Bronchus fibroblast of lung (primary cell): ENCODE data around the gene POF1B. TPM values are rescaled to one million over a fixed set of nuclear protein-coding genes. Genes with fewer than 3 reads are reported as not detected.

Experiments used
- total RNA-seq: library from RNA; depleted of rRNA; stranded (reverse); fragments of >200 nt; gene quantifications from 2 replicates; pipeline ENCODE4 v1.2.3, GENCODE V29; 2015

POF1B gene
- not detected in 2 replicates for total RNA-seq

GRCh38 chrX:85379174-85379907 is at the start of gene POF1B:
Gene POF1B, minus strand, starts transcription at chrX:85379665. Its CDS starts 211 bp downstream, at chrX:85379454.

GRCh38 chrX:85243761-85244449 is 135.6 kb downstream of the POF1B start, which contains the start of the genes SATL1 and ZNF711:
Gene SATL1, minus strand, starts transcription at chrX:85243779. Its CDS starts 134,811 bp downstream, at chrX:85108968.
Gene ZNF711, plus strand, starts transcription at chrX:85243991. Its CDS starts 3,582 bp downstream, at chrX:85247573.

Other genes with a start within 250 kb of the POF1B start
- not detected in 2 replicates for gene SATL1, start 135.9 kb downstream of the POF1B start, total RNA-seq
- gene ZNF711, start 135.7 kb downstream of the POF1B start, total RNA-seq = 1.6 and 2.5 TPM in 2 replicates